ENCODE results near the gene GJC3. TPM values are rescaled to one million over a fixed set of nuclear protein-coding genes. Genes with fewer than 3 reads are reported as not detected.
"Not testable (repeated sequence)": the region's sequence is repeated elsewhere in the genome, so short reads cannot be mapped to it uniquely, and the experiment has no call there.

The GJC3 gene
- total RNA-seq, 1 donor from 2014 or later, result not detected

DNA sequence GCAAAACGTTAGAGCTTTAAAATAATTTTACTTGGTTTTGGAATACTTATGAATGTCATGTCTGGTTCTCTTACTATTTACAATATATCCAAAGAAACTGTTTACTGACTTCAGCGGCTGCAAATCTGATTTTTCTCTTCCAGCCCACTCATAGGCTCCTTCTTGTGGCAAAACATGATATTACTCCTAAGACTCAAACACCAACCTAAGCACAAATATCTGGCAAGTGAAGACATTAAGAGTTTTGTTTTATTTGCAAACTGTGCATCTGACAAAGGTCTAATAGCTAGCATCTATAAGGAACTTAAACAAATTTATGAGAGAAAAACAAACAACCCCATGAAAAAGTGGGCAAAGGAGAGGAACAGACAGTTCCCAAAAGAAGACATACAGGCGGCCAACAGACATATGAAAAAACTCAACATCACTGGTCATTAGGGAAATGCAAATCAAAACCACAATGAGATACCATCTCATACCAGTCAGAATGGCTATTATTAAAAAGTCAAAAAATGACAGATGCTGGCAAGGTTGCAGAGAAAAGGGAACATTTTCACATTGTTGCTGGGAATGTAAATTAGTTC, 20.3 kb upstream of the GJC3 start:
- no peaks in the 10 kb centered on the region for H3K9me3 ChIP-seq
- peak overlapping the region; percentile 6 for H3K27ac ChIP-seq
- H3K36me3 ChIP-seq, result no peaks in the 10 kb centered on the region
- ATAC-seq (no peak), DNase-seq (no peak)
- H3K4me3 ChIP-seq, result no peak overlapping the region
- peaks cover 3% of the 10 kb centered on the region for H3K4me1 ChIP-seq
- TF ChIP-seq, protein P1, sequence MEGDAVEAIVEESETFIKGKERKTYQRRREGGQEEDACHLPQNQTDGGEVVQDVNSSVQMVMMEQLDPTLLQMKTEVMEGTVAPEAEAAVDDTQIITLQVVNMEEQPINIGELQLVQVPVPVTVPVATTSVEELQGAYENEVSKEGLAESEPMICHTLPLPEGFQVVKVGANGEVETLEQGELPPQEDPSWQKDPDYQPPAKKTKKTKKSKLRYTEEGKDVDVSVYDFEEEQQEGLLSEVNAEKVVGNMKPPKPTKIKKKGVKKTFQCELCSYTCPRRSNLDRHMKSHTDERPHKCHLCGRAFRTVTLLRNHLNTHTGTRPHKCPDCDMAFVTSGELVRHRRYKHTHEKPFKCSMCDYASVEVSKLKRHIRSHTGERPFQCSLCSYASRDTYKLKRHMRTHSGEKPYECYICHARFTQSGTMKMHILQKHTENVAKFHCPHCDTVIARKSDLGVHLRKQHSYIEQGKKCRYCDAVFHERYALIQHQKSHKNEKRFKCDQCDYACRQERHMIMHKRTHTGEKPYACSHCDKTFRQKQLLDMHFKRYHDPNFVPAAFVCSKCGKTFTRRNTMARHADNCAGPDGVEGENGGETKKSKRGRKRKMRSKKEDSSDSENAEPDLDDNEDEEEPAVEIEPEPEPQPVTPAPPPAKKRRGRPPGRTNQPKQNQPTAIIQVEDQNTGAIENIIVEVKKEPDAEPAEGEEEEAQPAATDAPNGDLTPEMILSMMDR (IDR thresholded peaks at IDR 0.05), result peak; percentile 41
- intact Hi-C loops (cut with DNase I), result no loop called here
- H3K27me3 ChIP-seq, result no peaks in the 10 kb centered on the region

DNA sequence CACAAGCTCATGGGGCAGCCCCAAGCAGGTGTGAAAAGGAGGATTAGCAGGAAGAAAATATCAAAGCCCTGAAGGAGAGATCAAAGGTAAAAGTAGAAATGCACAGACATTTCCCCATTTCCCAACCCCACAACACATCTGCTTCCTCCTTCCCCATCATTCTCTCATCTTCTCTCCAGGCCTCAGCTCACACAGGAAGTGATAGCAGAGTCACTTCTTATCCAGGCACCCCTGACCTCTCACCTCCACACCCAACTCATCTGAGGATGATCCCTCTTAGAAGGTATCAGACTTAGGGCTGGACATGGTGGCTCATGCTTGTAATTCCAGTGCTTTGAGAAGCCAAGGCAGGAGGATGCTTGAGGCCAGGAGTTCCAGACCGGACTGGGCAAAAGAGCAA, 18.2 kb upstream of the GJC3 start:
- H3K27me3 ChIP-seq, result no peaks in the 10 kb centered on the region
- DNase-seq (no peak), ATAC-seq (no peak)
- H3K9me3 ChIP-seq, result no peaks in the 10 kb centered on the region
- TF ChIP-seq, protein P1 (IDR thresholded peaks at IDR 0.05), result no peak
- H3K4me3 ChIP-seq, result no peak overlapping the region
- intact Hi-C loops (cut with DNase I), result no loop called here
- H3K27ac ChIP-seq, result no peak overlapping the region
- no peaks in the 10 kb centered on the region for H3K36me3 ChIP-seq
- H3K4me1 ChIP-seq, result no peaks in the 10 kb centered on the region

DNA sequence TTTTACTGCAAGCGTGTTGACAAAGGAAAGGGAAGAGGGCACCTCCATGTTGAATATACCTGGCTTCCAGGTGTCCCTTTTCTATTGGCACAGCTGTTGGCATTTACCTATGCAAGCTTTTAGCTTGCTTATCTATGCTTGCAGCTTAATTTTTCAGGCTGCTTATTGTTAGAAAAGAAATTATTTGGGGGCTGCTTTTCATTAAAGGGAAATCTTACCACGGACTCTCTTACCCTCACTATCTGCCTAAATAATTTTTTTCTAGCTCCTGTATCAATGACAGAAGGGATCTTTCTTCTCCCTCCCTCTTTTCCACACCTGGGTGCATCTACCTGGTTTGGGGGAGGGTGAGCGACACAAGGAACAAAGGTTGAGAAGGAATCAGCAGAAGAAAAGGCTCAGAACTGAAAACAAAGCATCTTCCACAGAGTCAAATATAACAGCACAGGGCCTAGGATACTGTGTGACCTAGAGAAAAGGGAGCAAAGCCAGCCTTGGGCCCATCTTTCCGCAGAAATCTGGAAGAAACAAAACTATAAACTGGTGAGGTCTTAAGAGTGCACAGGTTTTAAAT, 15.2 kb upstream of the GJC3 start:
- TF ChIP-seq, protein P1 (IDR thresholded peaks at IDR 0.05), result no peak
- DNase-seq, result no peak
- Histone ChIP-seq H3K36me3 (no peaks in the 10 kb centered on the region), H3K27me3 (no peaks in the 10 kb centered on the region), H3K27ac (no peak overlapping the region), H3K4me1 (no peaks in the 10 kb centered on the region), H3K4me3 (no peak overlapping the region), H3K9me3 (no peaks in the 10 kb centered on the region)
- intact Hi-C loops (cut with DNase I), result no loop called here
- ATAC-seq, result no peak

DNA sequence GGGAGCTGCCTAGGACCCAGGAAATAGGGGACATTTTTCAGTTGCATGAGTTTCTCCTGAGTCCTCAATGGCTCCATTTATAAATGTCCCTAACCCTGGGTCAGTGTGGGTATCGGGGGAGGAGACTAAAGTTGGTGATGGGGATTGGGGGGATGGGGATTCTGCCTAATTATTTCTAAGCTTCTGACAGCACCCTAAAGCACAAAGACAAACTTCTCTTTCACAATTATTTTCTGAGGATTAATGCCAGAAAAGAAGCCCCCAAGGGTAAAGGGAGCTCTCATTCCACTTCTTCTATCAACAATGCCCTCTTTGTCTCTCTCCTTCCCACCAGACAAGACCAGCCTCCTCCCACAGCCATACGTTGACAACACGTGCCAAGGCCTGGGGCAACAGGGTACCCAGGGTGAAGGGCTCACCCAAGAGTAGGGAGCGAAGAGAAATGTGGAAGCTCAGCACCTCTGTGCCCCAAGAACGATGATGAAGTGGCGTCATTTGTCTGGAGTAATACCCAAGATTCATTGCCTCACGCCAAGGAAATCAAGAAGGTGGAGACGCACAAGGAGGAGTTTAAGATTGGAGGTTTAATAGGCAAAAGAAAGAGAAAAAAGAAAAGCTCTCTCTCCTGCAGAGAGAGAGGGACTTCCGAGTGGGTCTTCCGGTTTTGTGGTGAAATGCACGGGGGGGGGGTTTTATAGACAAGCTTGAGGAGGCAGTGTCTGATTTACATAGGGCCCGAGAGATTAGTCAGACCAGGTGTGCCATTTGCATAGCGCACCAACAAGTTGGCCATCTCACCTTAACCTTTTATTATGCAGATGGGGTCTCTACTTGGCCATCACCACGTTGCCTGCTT, 14.4 kb upstream of the GJC3 start:
- Histone ChIP-seq H3K36me3 (no peaks in the 10 kb centered on the region), H3K4me1 (no peaks in the 10 kb centered on the region), H3K4me3 (no peak overlapping the region), H3K9me3 (no peaks in the 10 kb centered on the region), H3K27ac (no peak overlapping the region), H3K27me3 (no peaks in the 10 kb centered on the region)
- DNase-seq, result no peak
- ATAC-seq, result no peak
- intact Hi-C loops (cut with DNase I), result no loop called here
- TF ChIP-seq, protein P1 (IDR thresholded peaks at IDR 0.05), result no peak

DNA sequence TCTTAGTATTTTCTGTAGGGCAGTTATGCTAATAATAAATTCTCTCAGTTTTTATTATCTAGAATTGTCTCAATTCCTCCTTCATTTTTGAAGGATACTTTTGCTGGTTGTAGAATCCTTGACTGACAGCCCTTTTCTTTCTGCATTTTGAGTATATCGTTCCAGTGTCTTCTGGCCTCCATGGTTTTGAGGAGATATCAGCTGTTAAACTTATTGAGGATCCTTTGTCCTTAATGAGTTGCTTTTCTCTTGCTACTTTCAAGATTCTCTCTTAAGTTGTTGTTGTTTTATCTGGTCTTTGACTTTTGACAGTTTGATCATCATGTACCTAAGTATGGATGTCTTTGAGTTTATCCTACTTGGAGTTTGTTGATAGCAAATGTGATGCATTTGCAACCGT, 8.9 kb upstream of the GJC3 start:
- intact Hi-C loops (cut with DNase I), result no loop called here
- Histone ChIP-seq H3K27me3 (no peaks in the 10 kb centered on the region), H3K36me3 (no peaks in the 10 kb centered on the region), H3K4me3 (no peak overlapping the region), H3K9me3 (no peaks in the 10 kb centered on the region), H3K27ac (no peak overlapping the region), H3K4me1 (no peaks in the 10 kb centered on the region)
- TF ChIP-seq, protein P1 (IDR thresholded peaks at IDR 0.05), result no peak
- no peak for DNase-seq
- ATAC-seq, result no peak

DNA sequence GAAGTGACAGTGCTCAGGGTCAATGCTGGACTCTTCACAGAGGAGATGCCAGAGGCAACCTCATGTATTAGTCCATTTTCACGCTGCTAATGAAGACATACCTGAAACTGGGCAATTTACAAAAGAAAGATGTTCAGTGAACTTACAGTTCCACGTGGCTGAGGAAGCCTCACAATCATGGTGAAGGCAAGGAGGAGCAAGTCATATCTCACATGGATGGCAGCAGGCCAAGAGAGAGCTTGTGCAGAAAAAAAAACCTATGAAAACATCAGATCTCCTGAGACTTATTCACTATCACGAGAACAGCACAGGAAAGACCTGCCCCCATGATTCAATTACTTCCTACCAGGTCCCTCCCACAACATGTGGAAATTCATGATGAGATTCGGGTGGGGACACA, 5.6 kb upstream of the GJC3 start:
- H3K27me3 ChIP-seq; H3K4me1 ChIP-seq; H3K9me3 ChIP-seq; H3K36me3 ChIP-seq; intact Hi-C loops (cut with DNase I); H3K4me3 ChIP-seq; H3K27ac ChIP-seq; DNase-seq; ATAC-seq: not testable (repeated sequence)
